ENCODE results near the gene GRM8.

GRM8 gene

GRCh38 chr7:127021019-127021738 lies 231.6 kb downstream of the GRM8 start:
- H3K9me2 ChIP-seq (replicated peaks; ENCODE audit: low read depth, low read length), result no peaks in the 10 kb centered on the region
- TF ChIP-seq CTCF (conservative IDR thresholded peaks at IDR 0.05; ENCODE audit: low read length) (no peak), EZH2phosphoT487 (IDR thresholded peaks at IDR 0.05; ENCODE audit: borderline replicate concordance) (no peak)
- no peaks in the 10 kb centered on the region for H3K9me3 ChIP-seq (ENCODE audit: insufficient read depth, low read depth, low read length)
- no peaks in the 10 kb centered on the region for H3K36me3 ChIP-seq (ENCODE audit: insufficient read depth, low read length)
- no peak overlapping the region for H2AFZ ChIP-seq (ENCODE audit: low read length)
- H3K4me1 ChIP-seq (ENCODE audit: insufficient read depth, low read length, poor library complexity, severe bottlenecking), result no peaks in the 10 kb centered on the region
- no peak overlapping the region for H3K4me2 ChIP-seq (ENCODE audit: low read depth, low read length, poor library complexity, severe bottlenecking)
- no peaks in the 10 kb centered on the region for H3K27me3 ChIP-seq (ENCODE audit: insufficient read depth, low read length, poor library complexity, severe bottlenecking)
- H3K4me3 ChIP-seq (ENCODE audit: low read length, poor library complexity, severe bottlenecking), result no peak overlapping the region
- H3F3A ChIP-seq (ENCODE audit: low read depth), result no peaks in the 10 kb centered on the region
- no peaks in the 10 kb centered on the region for H4K20me1 ChIP-seq (ENCODE audit: insufficient read depth, low read length, poor library complexity, severe bottlenecking)
- no peaks in the 10 kb centered on the region for H3K79me2 ChIP-seq (ENCODE audit: insufficient read depth, low read length)
- H3K9ac ChIP-seq (ENCODE audit: low read depth, low read length, poor library complexity, severe bottlenecking), result no peak overlapping the region

- no peaks in the 10 kb centered on the region for H3K36me3 ChIP-seq (ENCODE audit: insufficient read depth, low read length)
- H3K4me3 ChIP-seq (ENCODE audit: low read length, poor library complexity, severe bottlenecking), result no peak overlapping the region
- TF ChIP-seq EZH2phosphoT487 (IDR thresholded peaks at IDR 0.05; ENCODE audit: borderline replicate concordance) (no peak), CTCF (conservative IDR thresholded peaks at IDR 0.05; ENCODE audit: low read length) (no peak)
- H4K20me1 ChIP-seq (ENCODE audit: insufficient read depth, low read length, poor library complexity, severe bottlenecking), result no peaks in the 10 kb centered on the region
- no peak overlapping the region for H3K9ac ChIP-seq (ENCODE audit: low read depth, low read length, poor library complexity, severe bottlenecking)
- no peak overlapping the region for H2AFZ ChIP-seq (ENCODE audit: low read length)
- H3K9me2 ChIP-seq (replicated peaks; ENCODE audit: low read depth, low read length), result no peaks in the 10 kb centered on the region
- H3K4me1 ChIP-seq (ENCODE audit: insufficient read depth, low read length, poor library complexity, severe bottlenecking), result no peaks in the 10 kb centered on the region
- no peaks in the 10 kb centered on the region for H3K79me2 ChIP-seq (ENCODE audit: insufficient read depth, low read length)
- H3K27me3 ChIP-seq (ENCODE audit: insufficient read depth, low read length, poor library complexity, severe bottlenecking), result no peaks in the 10 kb centered on the region
- H3K4me2 ChIP-seq (ENCODE audit: low read depth, low read length, poor library complexity, severe bottlenecking), result no peak overlapping the region
- no peaks in the 10 kb centered on the region for H3K9me3 ChIP-seq (ENCODE audit: insufficient read depth, low read depth, low read length)
- no peaks in the 10 kb centered on the region for H3F3A ChIP-seq (ENCODE audit: low read depth)
These were observed 233.9 kb downstream of the GRM8 start for GRCh38 chr7:127018889-127019288.

GRCh38 chr7:127017196-127017595 lies 235.5 kb downstream of the GRM8 start:
- Histone ChIP-seq H3K9me2 (replicated peaks; ENCODE audit: low read depth, low read length) (no peaks in the 10 kb centered on the region), H3K4me1 (ENCODE audit: insufficient read depth, low read length, poor library complexity, severe bottlenecking) (no peaks in the 10 kb centered on the region), H3K79me2 (ENCODE audit: insufficient read depth, low read length) (no peaks in the 10 kb centered on the region), H3K9me3 (ENCODE audit: insufficient read depth, low read depth, low read length) (no peaks in the 10 kb centered on the region), H3K9ac (ENCODE audit: low read depth, low read length, poor library complexity, severe bottlenecking) (no peak overlapping the region), H3F3A (ENCODE audit: low read depth) (no peaks in the 10 kb centered on the region), H3K4me2 (ENCODE audit: low read depth, low read length, poor library complexity, severe bottlenecking) (no peak overlapping the region), H4K20me1 (ENCODE audit: insufficient read depth, low read length, poor library complexity, severe bottlenecking) (no peaks in the 10 kb centered on the region), H3K27me3 (ENCODE audit: insufficient read depth, low read length, poor library complexity, severe bottlenecking) (no peaks in the 10 kb centered on the region), H3K4me3 (ENCODE audit: low read length, poor library complexity, severe bottlenecking) (no peak overlapping the region), H3K36me3 (ENCODE audit: insufficient read depth, low read length) (no peaks in the 10 kb centered on the region), H2AFZ (ENCODE audit: low read length) (no peak overlapping the region)
- TF ChIP-seq CTCF (conservative IDR thresholded peaks at IDR 0.05; ENCODE audit: low read length) (no peak), EZH2phosphoT487 (IDR thresholded peaks at IDR 0.05; ENCODE audit: borderline replicate concordance) (no peak)
